HepG2 (cell line): ENCODE measurements around the gene PLD1.

Experiments
- ZNF354B ChIP-seq: sonication (generic); formaldehyde crosslinking; IDR thresholded peaks from 2 replicates; pipeline ENCODE4 v1.8.0; 2022; ENCODE audit warnings: mild to moderate bottlenecking, missing genetic modification reagents
- TF ChIP-seq, protein P1 (sequence below): IDR thresholded peaks from 2 replicates; pipeline ENCODE4 v1.6.1; 2016

DNA sequence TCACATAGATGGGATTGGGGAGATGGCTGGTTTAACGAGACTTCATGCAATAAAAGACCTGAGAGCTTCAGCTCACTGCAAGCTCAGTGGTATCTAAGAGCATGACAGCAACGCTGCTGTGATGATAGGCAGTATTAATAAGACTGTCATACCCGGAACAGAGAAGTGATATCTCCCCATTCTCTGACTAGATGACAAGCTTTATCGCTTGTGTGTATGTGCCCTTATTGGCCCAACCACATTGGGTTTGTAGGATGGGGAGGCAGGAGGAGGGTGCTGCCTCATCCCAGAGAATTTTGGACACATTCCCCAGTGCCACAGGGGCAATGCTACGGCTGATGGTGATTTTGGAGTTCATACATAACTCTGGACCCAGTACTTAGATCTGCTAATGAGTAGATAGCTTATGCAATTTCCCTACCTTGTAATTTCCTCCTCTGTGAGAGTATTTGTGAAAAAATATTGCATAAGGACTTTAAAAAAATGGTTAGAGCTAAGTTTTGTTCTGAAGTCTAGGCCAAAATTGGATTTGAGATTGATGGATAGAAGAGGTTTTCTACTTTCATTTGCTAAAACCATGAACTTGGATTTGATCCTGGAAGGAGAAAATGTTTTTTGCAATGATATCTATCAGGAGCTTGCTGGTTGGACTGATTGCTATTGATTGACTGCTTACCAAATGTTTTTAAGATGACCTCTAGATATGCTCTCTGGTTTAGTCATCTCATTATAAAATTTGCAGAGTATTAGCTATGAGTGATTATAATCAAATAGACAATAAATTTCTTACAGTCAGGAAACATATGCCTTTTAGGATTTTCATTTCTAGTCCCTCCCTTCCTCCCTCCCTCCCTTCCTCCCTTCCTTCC is 18.9 kb upstream of the PLD1 start:
- TF ChIP-seq, protein P1, sequence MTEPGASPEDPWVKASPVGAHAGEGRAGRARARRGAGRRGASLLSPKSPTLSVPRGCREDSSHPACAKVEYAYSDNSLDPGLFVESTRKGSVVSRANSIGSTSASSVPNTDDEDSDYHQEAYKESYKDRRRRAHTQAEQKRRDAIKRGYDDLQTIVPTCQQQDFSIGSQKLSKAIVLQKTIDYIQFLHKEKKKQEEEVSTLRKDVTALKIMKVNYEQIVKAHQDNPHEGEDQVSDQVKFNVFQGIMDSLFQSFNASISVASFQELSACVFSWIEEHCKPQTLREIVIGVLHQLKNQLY (CRISPR knock-in tag), result no peak
- no peak for TF ChIP-seq ZNF354B (CRISPR knock-in tag)
